Measurements from ENCODE around the gene INPP1. TPM values are rescaled to one million over a fixed set of nuclear protein-coding genes. Genes with fewer than 3 reads are reported as not detected.
"Not testable (repeated sequence)": the region's sequence is repeated elsewhere in the genome, so short reads cannot be mapped to it uniquely, and the experiment has no call there.

The INPP1 gene
- total RNA-seq, 3 donors from 2014 or later = 3.6 to 4.3 (median 3.6) TPM

GRCh38 chr2:190343089-190343535 lies 277 bp upstream of the INPP1 start:
- Mint-ChIP-seq H3K9me3 (no peaks in the 10 kb centered on the region), H3K36me3 (ENCODE audit: insufficient read depth) (no peaks in the 10 kb centered on the region), H3K4me1 (ENCODE audit: low read depth) (peaks cover 18% of the 10 kb centered on the region), H3K4me3 (peak overlapping the region; percentile 84), H3K27me3 (ENCODE audit: low read depth) (no peaks in the 10 kb centered on the region)
- ATAC-seq (no peak), DNase-seq (no peak)

GRCh38 chr2:190344276-190344827 lies 963 bp downstream of the INPP1 start:
- H3K27me3 Mint-ChIP-seq (ENCODE audit: low read depth) = peaks cover 2% of the 10 kb centered on the region
- peaks cover 3% of the 10 kb centered on the region for H3K36me3 Mint-ChIP-seq (ENCODE audit: insufficient read depth)
- H3K9me3 Mint-ChIP-seq = no peaks in the 10 kb centered on the region
- peak overlapping the region; percentile 85 for H3K4me3 Mint-ChIP-seq
- peaks cover 20% of the 10 kb centered on the region for H3K4me1 Mint-ChIP-seq (ENCODE audit: low read depth)
- DNase-seq (no peak), ATAC-seq (peak; percentile 25 to 42)

GRCh38 chr2:190350371-190350770 lies 7.0 kb downstream of the INPP1 start:
- DNase-seq (no peak), ATAC-seq (no peak)
- no peaks in the 10 kb centered on the region for H3K9me3 Mint-ChIP-seq
- H3K27me3 Mint-ChIP-seq (ENCODE audit: low read depth) = peaks cover 2% of the 10 kb centered on the region
- H3K4me1 Mint-ChIP-seq (ENCODE audit: low read depth) = peaks cover 2% of the 10 kb centered on the region
- H3K36me3 Mint-ChIP-seq (ENCODE audit: insufficient read depth) = peaks cover 3% of the 10 kb centered on the region
- no peak overlapping the region for H3K4me3 Mint-ChIP-seq

GRCh38 chr2:190351955-190352354 lies 8.6 kb downstream of the INPP1 start:
- Mint-ChIP-seq H3K36me3 (ENCODE audit: insufficient read depth) (peaks cover 3% of the 10 kb centered on the region), H3K4me3 (no peak overlapping the region), H3K9me3 (no peaks in the 10 kb centered on the region), H3K4me1 (ENCODE audit: low read depth) (peaks cover 2% of the 10 kb centered on the region), H3K27me3 (ENCODE audit: low read depth) (peaks cover 2% of the 10 kb centered on the region)
- ATAC-seq = no peak
- no peak for DNase-seq

GRCh38 chr2:190352668-190353536 lies 9.5 kb downstream of the INPP1 start:
- no peaks in the 10 kb centered on the region for H3K9me3 Mint-ChIP-seq
- peaks cover 2% of the 10 kb centered on the region for H3K27me3 Mint-ChIP-seq (ENCODE audit: low read depth)
- ATAC-seq = no peak
- H3K4me3 Mint-ChIP-seq = no peak overlapping the region
- H3K4me1 Mint-ChIP-seq (ENCODE audit: low read depth) = peaks cover 2% of the 10 kb centered on the region
- H3K36me3 Mint-ChIP-seq (ENCODE audit: insufficient read depth) = peaks cover 3% of the 10 kb centered on the region
- DNase-seq = no peak

GRCh38 chr2:190353537-190353899 lies 10.1 kb downstream of the INPP1 start:
- no peak for DNase-seq
- H3K36me3 Mint-ChIP-seq (ENCODE audit: insufficient read depth) = peaks cover under 1% of the 10 kb centered on the region
- no peak for ATAC-seq
- no peaks in the 10 kb centered on the region for H3K27me3 Mint-ChIP-seq (ENCODE audit: low read depth)
- H3K4me3 Mint-ChIP-seq = no peak overlapping the region
- H3K4me1 Mint-ChIP-seq (ENCODE audit: low read depth) = no peaks in the 10 kb centered on the region
- H3K9me3 Mint-ChIP-seq = no peaks in the 10 kb centered on the region

GRCh38 chr2:190354003-190354690 lies 10.8 kb downstream of the INPP1 start:
- Mint-ChIP-seq H3K4me3 (no peak overlapping the region), H3K4me1 (ENCODE audit: low read depth) (peaks cover 6% of the 10 kb centered on the region), H3K27me3 (ENCODE audit: low read depth) (no peaks in the 10 kb centered on the region), H3K9me3 (no peaks in the 10 kb centered on the region), H3K36me3 (ENCODE audit: insufficient read depth) (no peaks in the 10 kb centered on the region)
- ATAC-seq (no peak), DNase-seq (no peak)

- H3K9me3 Mint-ChIP-seq = no peaks in the 10 kb centered on the region
- no peaks in the 10 kb centered on the region for H3K27me3 Mint-ChIP-seq (ENCODE audit: low read depth)
- ATAC-seq (no peak), DNase-seq (no peak)
- H3K4me1 Mint-ChIP-seq (ENCODE audit: low read depth) = peaks cover 22% of the 10 kb centered on the region
- H3K36me3 Mint-ChIP-seq (ENCODE audit: insufficient read depth) = no peaks in the 10 kb centered on the region
- H3K4me3 Mint-ChIP-seq = no peak overlapping the region
Observed at GRCh38 chr2:190355968-190356644, 12.7 kb downstream of the INPP1 start.

- no peak for ATAC-seq
- Mint-ChIP-seq H3K9me3 (no peaks in the 10 kb centered on the region), H3K27me3 (ENCODE audit: low read depth) (no peaks in the 10 kb centered on the region), H3K4me1 (ENCODE audit: low read depth) (peaks cover 28% of the 10 kb centered on the region), H3K4me3 (no peak overlapping the region), H3K36me3 (ENCODE audit: insufficient read depth) (no peaks in the 10 kb centered on the region)
- DNase-seq = no peak
Observed at GRCh38 chr2:190357600-190357999, 14.2 kb downstream of the INPP1 start.

GRCh38 chr2:190358655-190359448 lies 15.5 kb downstream of the INPP1 start:
- DNase-seq; H3K9me3 Mint-ChIP-seq; H3K27me3 Mint-ChIP-seq (ENCODE audit: low read depth); ATAC-seq; H3K36me3 Mint-ChIP-seq (ENCODE audit: insufficient read depth): not testable (repeated sequence)
- H3K4me1 Mint-ChIP-seq (ENCODE audit: low read depth) = peaks cover 28% of the 10 kb centered on the region
- H3K4me3 Mint-ChIP-seq = peak overlapping the region; percentile 23

- Mint-ChIP-seq H3K27me3 (ENCODE audit: low read depth) (no peaks in the 10 kb centered on the region), H3K4me3 (peak overlapping the region; percentile 85)
- no peak for ATAC-seq
Observed at GRCh38 chr2:190360561-190360960, 17.2 kb downstream of the INPP1 start.

GRCh38 chr2:190360965-190361364 lies 17.6 kb downstream of the INPP1 start:
- H3K36me3 Mint-ChIP-seq (ENCODE audit: insufficient read depth) = no peaks in the 10 kb centered on the region
- no peak for ATAC-seq
- H3K9me3 Mint-ChIP-seq = no peaks in the 10 kb centered on the region
- peaks cover 28% of the 10 kb centered on the region for H3K4me1 Mint-ChIP-seq (ENCODE audit: low read depth)
- no peak for DNase-seq
- H3K27me3 Mint-ChIP-seq (ENCODE audit: low read depth) = no peaks in the 10 kb centered on the region
- no peak overlapping the region for H3K4me3 Mint-ChIP-seq

More at GRCh38 chr2:190360561-190360960, 17.2 kb downstream of the INPP1 start:
- Mint-ChIP-seq H3K4me1 (ENCODE audit: low read depth) (peaks cover 28% of the 10 kb centered on the region), H3K9me3 (no peaks in the 10 kb centered on the region), H3K36me3 (ENCODE audit: insufficient read depth) (no peaks in the 10 kb centered on the region)
- DNase-seq = no peak

- no peaks in the 10 kb centered on the region for H3K36me3 Mint-ChIP-seq (ENCODE audit: insufficient read depth)
- no peaks in the 10 kb centered on the region for H3K27me3 Mint-ChIP-seq (ENCODE audit: low read depth)
- H3K4me1 Mint-ChIP-seq (ENCODE audit: low read depth) = peaks cover 28% of the 10 kb centered on the region
- no peaks in the 10 kb centered on the region for H3K9me3 Mint-ChIP-seq
- DNase-seq (no peak), ATAC-seq (no peak)
- H3K4me3 Mint-ChIP-seq = no peak overlapping the region
Observed at GRCh38 chr2:190361572-190361971, 18.2 kb downstream of the INPP1 start.

All from activated T-cell treated with anti-CD3 and anti-CD28 coated beads, Interleukin-2, amount 50 U/mL, for 4 hours (primary cell).